Lung (tissue), 12 donors: ENCODE data around the gene GPATCH2. TPM values are rescaled to one million over a fixed set of nuclear protein-coding genes. Genes with fewer than 3 reads are reported as not detected.
"Not testable (repeated sequence)": the region's sequence is repeated elsewhere in the genome, so short reads cannot be mapped to it uniquely, and the experiment has no call there.

Source experiments
- ATAC-seq: fragments of 200-7000 bp; cut with Tn5 transposase; one replicate; pipeline ENCODE4 v1.9.1; 2020; ENCODE audit warnings: moderate number of reproducible peaks; ENCODE audit not compliant: insufficient read depth, low FRiP score
- DNase-seq, 3 donors: peaks; one replicate each; pipeline ENCODE4 v3.0.0-alpha.2; 2013 to 2017
- H3K27ac ChIP-seq, 2 donors: one replicate each; pipeline ENCODE4 v1.5.1; 2013; ENCODE audit warnings: mild to moderate bottlenecking in 2 of 2, moderate library complexity in 2 of 2, control low read depth in 1 of 2, inconsistent platforms in 1 of 2, low read depth in 1 of 2, low read length in 1 of 2
- H3K27me3 ChIP-seq, 3 donors: one replicate each; pipeline ENCODE4 v1.5.1; 2013; ENCODE audit warnings: low read length in 2 of 3; ENCODE audit not compliant: control insufficient read depth in 3 of 3, insufficient read depth in 3 of 3
- H3K36me3 ChIP-seq, 4 donors: one replicate each; pipeline ENCODE4 v1.5.1; 2013; ENCODE audit warnings: low read length in 4 of 4, mild to moderate bottlenecking in 1 of 4, moderate library complexity in 1 of 4; ENCODE audit not compliant: control insufficient read depth in 4 of 4, insufficient read depth in 4 of 4
- H3K4me1 ChIP-seq, 5 donors: one replicate each; pipeline ENCODE4 v1.5.1; 2013; ENCODE audit warnings: low read length in 5 of 5, mild to moderate bottlenecking in 2 of 5, moderate library complexity in 1 of 5; ENCODE audit not compliant: control insufficient read depth in 5 of 5, insufficient read depth in 5 of 5
- H3K4me3 ChIP-seq: one replicate; pipeline ENCODE4 v1.5.1; 2013; ENCODE audit warnings: mild to moderate bottlenecking, control low read depth, moderate library complexity
- H3K9ac ChIP-seq, 2 donors: one replicate each; pipeline ENCODE4 v1.5.1; 2013; ENCODE audit warnings: low read length in 2 of 2, control low read depth in 1 of 2; ENCODE audit not compliant: insufficient read depth in 1 of 2
- H3K9me3 ChIP-seq, 4 donors: one replicate each; pipeline ENCODE4 v1.5.1; 2013; ENCODE audit warnings: low read length in 3 of 4, mild to moderate bottlenecking in 1 of 4, moderate library complexity in 1 of 4; ENCODE audit not compliant: control insufficient read depth in 4 of 4, insufficient read depth in 3 of 4
- WGBS, 2 donors: extraction: QIAGEN DNeasy Blood & Tissue Kit; methylation state at CpG; one replicate each; pipeline ENCODE4 v1.1.7; 2013; 5-methylcytosine and 5-hydroxymethylcytosine counted together
- polyA plus RNA-seq, 2 donors: library from polyadenylated mRNA; stranded (reverse); fragments of 200-250 nt; gene quantifications; one replicate each; pipeline ENCODE4 v1.2.1, GENCODE V29; 2013
- total RNA-seq, 2 donors: library from RNA; depleted of rRNA in 1 of 2; stranded (reverse); fragments of >200 nt in 1 of 2; gene quantifications; one replicate each; pipeline ENCODE4 v1.2.1, GENCODE V29; 2014 to 2021
- TF ChIP-seq, protein P1 (sequence below): IDR thresholded peaks from 2 replicates; pipeline ENCODE4 v1.5.1; 2012; ENCODE audit warnings: mild to moderate bottlenecking; ENCODE audit errors: control extremely low read depth, extremely low read depth
- donor health status: control.
- donor health status: control.
- donor health status: Bipolar disorder and iron deficiency.
- donor health status: healthy.
- donor health status: DM: yes; HTN: yes; CAD: no.

The GPATCH2 gene
- total and polyA plus RNA-seq, 4 donors, result 3.2 to 31.0 (median 8.3) TPM

DNA sequence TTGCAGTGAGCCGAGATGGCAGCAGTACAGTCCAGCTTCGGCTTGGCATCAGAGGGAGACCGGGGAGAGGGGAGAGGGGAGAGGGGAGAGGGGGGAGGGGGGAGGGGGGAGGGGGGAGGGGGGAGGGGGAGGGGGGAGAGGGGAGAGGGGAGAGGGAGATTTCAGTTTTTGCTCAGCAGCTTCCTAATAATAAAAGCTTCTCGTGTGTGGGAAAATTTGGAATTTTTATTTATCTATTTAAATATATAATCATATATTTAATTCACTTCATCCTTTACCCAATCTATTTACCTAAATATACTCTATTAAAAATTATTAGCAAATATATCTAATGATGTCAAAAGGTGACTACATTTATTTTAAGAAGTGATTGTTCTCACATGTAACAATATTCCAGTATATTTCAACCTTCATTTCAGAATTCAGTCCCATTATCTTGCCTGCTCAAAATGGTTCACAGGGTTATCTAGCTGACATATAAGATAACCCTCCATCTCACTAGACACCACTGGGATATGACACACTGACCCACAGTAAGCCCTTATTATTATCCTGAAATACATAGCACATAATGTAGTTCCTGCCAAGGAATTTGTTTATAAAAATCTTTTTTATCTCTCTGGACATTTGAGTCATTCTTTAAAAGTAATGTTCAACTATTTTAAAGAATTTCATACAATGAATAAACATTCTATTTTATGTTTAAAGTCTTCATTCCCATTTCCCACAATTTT is 105.9 kb downstream of the GPATCH2 start:
- Histone ChIP-seq H3K4me3 (no peak overlapping the region), H3K27me3 (no peaks in the 10 kb centered on the region), H3K27ac (no peak overlapping the region), H3K36me3 (no peaks in the 10 kb centered on the region), H3K9me3 (no peaks in the 10 kb centered on the region), H3K4me1 (peaks cover 0 to 7% (median 0%) of the 10 kb centered on the region in 5 donors), H3K9ac (no peak overlapping the region)
- DNase-seq, result peak in 2 of 3 donors; percentile 34
- TF ChIP-seq, protein P1, sequence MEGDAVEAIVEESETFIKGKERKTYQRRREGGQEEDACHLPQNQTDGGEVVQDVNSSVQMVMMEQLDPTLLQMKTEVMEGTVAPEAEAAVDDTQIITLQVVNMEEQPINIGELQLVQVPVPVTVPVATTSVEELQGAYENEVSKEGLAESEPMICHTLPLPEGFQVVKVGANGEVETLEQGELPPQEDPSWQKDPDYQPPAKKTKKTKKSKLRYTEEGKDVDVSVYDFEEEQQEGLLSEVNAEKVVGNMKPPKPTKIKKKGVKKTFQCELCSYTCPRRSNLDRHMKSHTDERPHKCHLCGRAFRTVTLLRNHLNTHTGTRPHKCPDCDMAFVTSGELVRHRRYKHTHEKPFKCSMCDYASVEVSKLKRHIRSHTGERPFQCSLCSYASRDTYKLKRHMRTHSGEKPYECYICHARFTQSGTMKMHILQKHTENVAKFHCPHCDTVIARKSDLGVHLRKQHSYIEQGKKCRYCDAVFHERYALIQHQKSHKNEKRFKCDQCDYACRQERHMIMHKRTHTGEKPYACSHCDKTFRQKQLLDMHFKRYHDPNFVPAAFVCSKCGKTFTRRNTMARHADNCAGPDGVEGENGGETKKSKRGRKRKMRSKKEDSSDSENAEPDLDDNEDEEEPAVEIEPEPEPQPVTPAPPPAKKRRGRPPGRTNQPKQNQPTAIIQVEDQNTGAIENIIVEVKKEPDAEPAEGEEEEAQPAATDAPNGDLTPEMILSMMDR, result no peak
- WGBS, 2 donors, result 100% methylated on average over 2 to 3 of the region's 4 CpGs
- no peak for ATAC-seq

DNA sequence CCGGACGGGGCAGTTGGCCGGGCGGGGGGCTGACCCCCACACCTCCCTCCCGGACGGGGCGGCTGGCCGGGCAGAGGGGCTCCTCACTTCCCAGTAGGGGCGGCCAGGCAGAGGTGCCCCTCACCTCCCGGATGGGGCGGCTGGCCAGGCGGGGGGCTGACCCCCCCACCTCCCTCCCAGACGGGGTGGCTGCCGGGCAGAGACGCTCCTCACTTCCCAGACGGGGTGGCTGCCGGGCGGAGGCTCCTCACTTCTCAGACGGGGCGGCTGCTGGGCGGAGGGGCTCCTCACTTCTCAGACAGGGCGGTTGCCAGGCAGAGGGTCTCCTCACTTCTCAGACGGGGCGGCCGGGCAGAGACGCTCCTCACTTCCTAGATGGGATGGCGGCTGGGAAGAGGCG is 107.0 kb downstream of the GPATCH2 start:
- not testable (repeated sequence) for H3K4me1 ChIP-seq, H3K9ac ChIP-seq, H3K36me3 ChIP-seq, H3K27ac ChIP-seq, H3K4me3 ChIP-seq, H3K27me3 ChIP-seq, H3K9me3 ChIP-seq, DNase-seq, ATAC-seq
- WGBS, 2 donors, result 90 to 96% methylated on average over 10 to 28 of the region's 28 CpGs

DNA sequence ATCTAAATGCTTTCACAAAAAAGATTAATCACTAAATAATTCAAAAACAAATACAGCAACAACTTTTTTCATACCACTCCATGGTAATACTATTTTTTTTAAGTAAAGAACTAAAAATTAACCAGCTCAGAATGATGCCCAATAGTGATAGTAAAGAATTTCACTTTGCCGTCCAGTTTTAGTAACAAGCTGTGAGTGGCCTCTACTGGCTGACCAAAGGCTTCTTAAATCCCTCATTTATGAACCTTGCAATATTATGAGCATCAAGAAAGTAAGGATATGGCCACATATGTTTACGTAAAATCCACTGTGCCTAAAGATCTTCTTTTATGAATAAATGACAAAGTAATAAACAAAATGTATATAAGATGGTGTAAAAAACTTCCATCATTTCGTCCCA is 108.6 kb downstream of the GPATCH2 start:
- TF ChIP-seq, protein P1, result no peak
- Histone ChIP-seq H3K4me1 (peaks cover 0 to 7% (median 0%) of the 10 kb centered on the region in 5 donors), H3K9ac (no peak overlapping the region), H3K36me3 (no peaks in the 10 kb centered on the region), H3K9me3 (no peaks in the 10 kb centered on the region), H3K27ac (no peak overlapping the region), H3K27me3 (no peaks in the 10 kb centered on the region), H3K4me3 (no peak overlapping the region)
- ATAC-seq (no peak), DNase-seq (peak in 2 of 3 donors; percentile 40 to 61)
- WGBS, 2 donors, result 89 to 91% methylated on average over 3 of the region's 3 CpGs

DNA sequence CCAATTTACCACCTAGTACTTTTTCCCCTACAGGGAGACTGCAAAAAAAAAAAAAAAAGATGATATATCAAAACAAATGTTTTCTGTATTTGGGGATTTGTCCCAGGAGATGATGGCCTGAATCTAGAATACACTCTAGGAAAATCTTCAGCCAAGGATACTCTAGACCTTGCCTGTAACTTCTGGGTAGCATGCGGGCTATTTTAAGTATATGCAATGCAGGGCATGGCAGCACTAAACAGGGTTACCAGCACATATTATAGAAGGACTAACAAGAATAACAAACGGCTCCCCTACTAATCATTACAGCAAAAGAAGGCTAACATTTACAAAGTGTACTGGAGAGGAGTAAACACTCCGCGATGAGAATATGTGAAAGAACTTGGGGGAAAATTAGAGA is 109.6 kb downstream of the GPATCH2 start:
- Histone ChIP-seq H3K27me3 (no peaks in the 10 kb centered on the region), H3K9me3 (no peaks in the 10 kb centered on the region), H3K27ac (no peak overlapping the region), H3K9ac (no peak overlapping the region), H3K4me1 (peaks cover 0 to 9% (median 0%) of the 10 kb centered on the region in 5 donors), H3K4me3 (no peak overlapping the region), H3K36me3 (no peaks in the 10 kb centered on the region)
- WGBS, 2 donors, result 71 to 88% methylated on average over 4 of the region's 4 CpGs
- DNase-seq (no peak), ATAC-seq (no peak)
- TF ChIP-seq, protein P1, result no peak
